Fibroblast of lung (primary cell): ENCODE data around the gene ATRN. TPM values are rescaled to one million over a fixed set of nuclear protein-coding genes. Genes with fewer than 3 reads are reported as not detected.
A peak's percentile ranks its signal among the peaks of the same experiment; 100 is the strongest.

ENCODE experiments used
- DNase-seq, 2 donors: peaks; one replicate each; pipeline versions ENCODE4 v3.0.0 to v3.0.0-alpha.2; 2010; ENCODE audit warnings: low read depth in 2 of 2
- H2AFZ ChIP-seq: 2 replicates; pipeline ENCODE4 v1.5.1; 2012; ENCODE audit warnings: low read length, control low read depth, inconsistent platforms
- H3K27ac ChIP-seq: 2 replicates; pipeline ENCODE4 v1.5.1; 2011; ENCODE audit warnings: low read length, control low read depth; ENCODE audit not compliant: insufficient read depth
- H3K27me3 ChIP-seq: 2 replicates; pipeline ENCODE4 v1.5.1; 2011; ENCODE audit warnings: mild to moderate bottlenecking, low read length; ENCODE audit not compliant: control insufficient read depth, insufficient read depth
- H3K36me3 ChIP-seq: 2 replicates; pipeline ENCODE4 v1.5.1; 2011; ENCODE audit warnings: low read length; ENCODE audit not compliant: control insufficient read depth, insufficient read depth
- H3K4me1 ChIP-seq: 2 replicates; pipeline ENCODE4 v1.5.1; 2011; ENCODE audit warnings: low read length; ENCODE audit not compliant: control insufficient read depth, insufficient read depth; ENCODE audit errors: extremely low read depth
- H3K4me2 ChIP-seq: 2 replicates; pipeline ENCODE4 v1.5.1; 2011; ENCODE audit warnings: low read length, control low read depth; ENCODE audit not compliant: insufficient read depth; ENCODE audit errors: extremely low read depth
- H3K4me3 ChIP-seq, 4 experiments: fragments of 200-600 bp in 1 of 4; sonication (generic) in 1 of 4; replicated peaks in 1 of 4; 2 replicates each; pipeline ENCODE4 v1.5.1; 2011 to 2016; ENCODE audit warnings: low read length in 4 of 4, low read depth in 3 of 4, mild to moderate bottlenecking in 3 of 4, control low read depth in 2 of 4, inconsistent platforms in 1 of 4, mixed read lengths in 1 of 4; ENCODE audit not compliant: insufficient read depth in 1 of 4; ENCODE audit errors: control extremely low read depth in 1 of 4
- H3K79me2 ChIP-seq: 2 replicates; pipeline ENCODE4 v1.5.1; 2012; ENCODE audit warnings: mild to moderate bottlenecking, low read length, inconsistent platforms; ENCODE audit not compliant: control insufficient read depth, insufficient read depth
- H3K9ac ChIP-seq: 2 replicates; pipeline ENCODE4 v1.5.1; 2011; ENCODE audit warnings: mild to moderate bottlenecking, low read length, control low read depth; ENCODE audit not compliant: insufficient read depth
- H3K9me3 ChIP-seq: 2 replicates; pipeline ENCODE4 v1.5.1; 2012; ENCODE audit warnings: low read depth, low read length; ENCODE audit not compliant: control insufficient read depth, insufficient read depth
- H4K20me1 ChIP-seq: 2 replicates; pipeline ENCODE4 v1.5.1; 2011; ENCODE audit warnings: low read length; ENCODE audit not compliant: control insufficient read depth, insufficient read depth; ENCODE audit errors: extremely low read depth
- EZH2 ChIP-seq: IDR thresholded peaks from 2 replicates; pipeline ENCODE4 v1.5.1; 2012; ENCODE audit warnings: low read length, control low read depth, mild to moderate bottlenecking; ENCODE audit errors: missing control alignments
- polyA plus RNA-seq, 2 donors: library from polyadenylated mRNA; depleted of rRNA in 1 of 2; stranded (reverse) in 1 of 2; unstranded in 1 of 2; fragments of >200 nt; gene quantifications; 2 replicates each; pipeline ENCODE4 v1.2.1, GENCODE V29; 2011 to 2012; ENCODE audit warnings: missing spikeins in 1 of 2
- total RNA-seq: library from RNA; depleted of rRNA; stranded (reverse); fragments of >200 nt; gene quantifications from 2 replicates; pipeline ENCODE4 v1.2.1, GENCODE V29; 2014
- TF ChIP-seq, protein P1 (sequence below), 2 donors: IDR thresholded peaks in 1 of 2; conservative IDR thresholded peaks in 1 of 2; 1 replicate in 1 of 2; 2 replicates in 1 of 2; pipeline ENCODE4 v1.5.1; 2011 to 2012; ENCODE audit warnings: low read length in 2 of 2, control low read depth in 1 of 2, inconsistent platforms in 1 of 2, low read depth in 1 of 2, mild to moderate bottlenecking in 1 of 2

The ATRN gene
- total and polyA plus RNA-seq, 2 donors (not counting 1 experiment from before 2014, with no cell fraction given), result 30.6 to 48.8 TPM

DNA sequence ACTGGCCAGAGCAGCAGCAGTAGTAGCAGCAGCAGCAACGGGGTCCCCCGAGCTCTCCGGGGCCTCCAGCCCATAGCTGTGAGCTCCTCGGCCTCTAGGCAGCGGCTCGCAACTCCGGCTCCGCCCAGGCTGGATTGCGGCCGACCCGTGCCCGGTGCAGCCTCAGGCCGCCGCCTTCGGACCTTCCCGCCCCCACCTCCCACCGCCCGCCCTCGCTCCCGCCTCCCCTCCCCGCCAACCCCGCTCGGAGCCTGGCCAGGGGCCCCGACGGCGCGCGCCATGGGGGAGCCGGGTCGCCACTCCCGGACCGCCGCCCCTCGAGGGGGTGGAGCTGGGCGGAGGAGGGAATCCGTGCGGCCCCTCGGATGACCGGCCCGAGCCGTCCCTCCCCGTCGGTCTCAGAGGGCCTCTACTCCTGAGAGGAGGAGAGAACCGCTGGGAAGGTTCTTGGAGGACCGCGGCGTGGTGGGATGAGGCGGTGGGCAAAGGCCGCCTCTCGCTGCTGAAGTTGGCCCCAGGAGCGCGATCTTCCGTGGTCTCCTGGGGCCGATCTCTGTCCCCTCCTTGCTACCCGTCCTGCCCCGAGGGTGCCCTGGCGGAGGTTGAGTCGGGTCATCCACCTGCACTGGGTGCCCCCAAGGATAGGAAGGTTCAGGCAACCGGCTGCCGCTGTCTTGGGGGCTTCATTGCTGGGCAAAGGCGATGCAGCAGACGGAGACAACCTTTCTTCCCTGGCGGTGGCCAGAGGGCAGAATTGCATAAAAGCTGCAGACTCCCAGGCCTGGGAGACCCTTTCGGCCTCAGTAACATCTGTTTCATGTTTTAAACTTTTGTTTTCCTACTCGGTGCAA, 211.3 kb downstream of the ATRN start, which contains the start of gene ADAM33:
Gene ADAM33, minus strand, starts transcription at position 80 of the 851 bp plus-strand sequence. Its CDS starts 6 bp downstream, at position 74.
- peak in 1 of 2 donors; percentile 36 for DNase-seq
- Histone ChIP-seq H3K36me3 (no peaks in the 10 kb centered on the region), H3K79me2 (peaks cover 9% of the 10 kb centered on the region), H3K4me1 (peaks cover 22% of the 10 kb centered on the region), H3K9me3 (no peaks in the 10 kb centered on the region), H3K27ac (peak within 1 kb of the TSS; percentile 55), H4K20me1 (no peaks in the 10 kb centered on the region), H3K27me3 (no peaks in the 10 kb centered on the region), H2AFZ (no peak within 1 kb of the TSS), H3K4me3 (peak within 1 kb of the TSS; percentile 33 to 93 (median 66)), H3K9ac (peak within 1 kb of the TSS; percentile 63), H3K4me2 (peak within 1 kb of the TSS; percentile 94)
- TF ChIP-seq, protein P1, sequence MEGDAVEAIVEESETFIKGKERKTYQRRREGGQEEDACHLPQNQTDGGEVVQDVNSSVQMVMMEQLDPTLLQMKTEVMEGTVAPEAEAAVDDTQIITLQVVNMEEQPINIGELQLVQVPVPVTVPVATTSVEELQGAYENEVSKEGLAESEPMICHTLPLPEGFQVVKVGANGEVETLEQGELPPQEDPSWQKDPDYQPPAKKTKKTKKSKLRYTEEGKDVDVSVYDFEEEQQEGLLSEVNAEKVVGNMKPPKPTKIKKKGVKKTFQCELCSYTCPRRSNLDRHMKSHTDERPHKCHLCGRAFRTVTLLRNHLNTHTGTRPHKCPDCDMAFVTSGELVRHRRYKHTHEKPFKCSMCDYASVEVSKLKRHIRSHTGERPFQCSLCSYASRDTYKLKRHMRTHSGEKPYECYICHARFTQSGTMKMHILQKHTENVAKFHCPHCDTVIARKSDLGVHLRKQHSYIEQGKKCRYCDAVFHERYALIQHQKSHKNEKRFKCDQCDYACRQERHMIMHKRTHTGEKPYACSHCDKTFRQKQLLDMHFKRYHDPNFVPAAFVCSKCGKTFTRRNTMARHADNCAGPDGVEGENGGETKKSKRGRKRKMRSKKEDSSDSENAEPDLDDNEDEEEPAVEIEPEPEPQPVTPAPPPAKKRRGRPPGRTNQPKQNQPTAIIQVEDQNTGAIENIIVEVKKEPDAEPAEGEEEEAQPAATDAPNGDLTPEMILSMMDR (conservative IDR thresholded peaks at IDR 0.05 in 1 of 2, IDR thresholded peaks at IDR 0.05 in 1 of 2; ENCODE audit: low read depth in 1 of 2, low read length in 2 of 2), result no peak
- no peak for TF ChIP-seq EZH2

DNA sequence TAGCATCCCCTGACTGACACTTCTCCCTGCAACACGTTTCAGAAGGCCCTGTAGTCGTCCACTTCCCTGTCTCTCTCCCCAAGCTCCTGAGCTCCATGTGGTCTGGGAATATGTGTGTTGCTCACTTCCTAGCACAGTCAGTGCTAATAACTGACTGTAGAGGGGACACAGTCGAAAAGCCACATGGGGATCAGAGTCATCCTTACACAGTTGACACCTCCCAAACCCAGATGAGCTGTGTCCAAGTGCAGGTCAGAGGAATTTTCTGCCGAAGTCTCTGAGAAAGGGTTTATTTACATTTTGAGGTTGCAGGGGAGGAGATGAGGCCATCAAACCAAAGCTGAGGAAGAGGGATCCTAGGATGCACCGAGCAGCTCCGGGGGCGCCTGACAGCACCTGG, 214.5 kb downstream of the ATRN start:
- Histone ChIP-seq H3K36me3 (no peaks in the 10 kb centered on the region), H3K27me3 (no peaks in the 10 kb centered on the region), H3K27ac (no peak overlapping the region), H4K20me1 (no peaks in the 10 kb centered on the region), H3K4me1 (peaks cover 19% of the 10 kb centered on the region), H3K9me3 (no peaks in the 10 kb centered on the region), H3K79me2 (peaks cover 9% of the 10 kb centered on the region), H2AFZ (no peak overlapping the region), H3K9ac (no peak overlapping the region), H3K4me2 (no peak overlapping the region), H3K4me3 (no peak overlapping the region)
- peak in 1 of 2 donors; percentile 13 for DNase-seq
- TF ChIP-seq EZH2, result no peak
- TF ChIP-seq, protein P1 (conservative IDR thresholded peaks at IDR 0.05 in 1 of 2, IDR thresholded peaks at IDR 0.05 in 1 of 2; ENCODE audit: low read depth in 1 of 2, low read length in 2 of 2), result no peak

DNA sequence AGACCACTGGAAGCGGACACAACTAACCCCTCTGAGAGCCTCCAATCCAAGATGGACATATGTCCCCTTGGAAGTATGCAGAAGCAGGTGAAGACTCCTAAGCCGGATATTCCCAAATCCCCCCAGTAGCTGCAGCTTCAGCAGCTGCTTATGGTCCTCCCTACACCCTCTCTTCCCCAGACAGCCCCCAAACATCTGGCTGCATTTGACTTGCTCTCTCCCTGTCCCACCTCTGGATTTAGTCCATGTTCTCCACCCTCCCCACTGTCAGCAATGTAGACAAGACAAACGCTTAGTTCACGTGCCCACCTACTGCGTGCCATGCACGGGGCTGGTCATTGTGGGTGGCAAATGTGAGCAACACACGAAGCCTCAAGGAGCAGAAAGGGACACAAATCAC, 215.6 kb downstream of the ATRN start:
- H3K27ac ChIP-seq, result peak overlapping the region; percentile 40
- H3K4me3 ChIP-seq, result no peak overlapping the region
- no peak overlapping the region for H2AFZ ChIP-seq

More for the DNA sequence above, 215.6 kb downstream of the ATRN start:
- no peak for DNase-seq
- H3K4me1 ChIP-seq, result peaks cover 16% of the 10 kb centered on the region
- no peak for TF ChIP-seq EZH2
- TF ChIP-seq, protein P1 (conservative IDR thresholded peaks at IDR 0.05 in 1 of 2, IDR thresholded peaks at IDR 0.05 in 1 of 2; ENCODE audit: low read depth in 1 of 2, low read length in 2 of 2), result no peak
- no peaks in the 10 kb centered on the region for H3K79me2 ChIP-seq
- H3K9me3 ChIP-seq, result no peaks in the 10 kb centered on the region
- no peak overlapping the region for H3K9ac ChIP-seq
- no peaks in the 10 kb centered on the region for H3K36me3 ChIP-seq
- H3K27me3 ChIP-seq, result no peaks in the 10 kb centered on the region
- H4K20me1 ChIP-seq, result no peaks in the 10 kb centered on the region
- peak overlapping the region; percentile 13 for H3K4me2 ChIP-seq
